Loucy (cell line): ENCODE results near the gene CYSTM1.

Experiments used
- H2AFZ ChIP-seq: fragments of 200-600 bp; sonication (generic); 2 replicates; pipeline ENCODE4 v1.6.0; 2016; ENCODE audit warnings: antibody characterized with exemption, mild to moderate bottlenecking, low read length, moderate library complexity
- H3F3A ChIP-seq: fragments of 200-600 bp; 2 replicates; pipeline ENCODE4 v1.6.0; 2016; ENCODE audit warnings: antibody characterized with exemption, low read depth, mild to moderate bottlenecking
- H3K27me3 ChIP-seq: fragments of 200-600 bp; sonication (generic); 2 replicates; pipeline ENCODE4 v1.6.1; 2014; ENCODE audit warnings: low read length, mild to moderate bottlenecking; ENCODE audit not compliant: insufficient read depth, poor library complexity, severe bottlenecking
- H3K36me3 ChIP-seq: fragments of 200-600 bp; sonication (generic); 2 replicates; pipeline ENCODE4 v1.6.1; 2016; ENCODE audit warnings: low read length; ENCODE audit not compliant: insufficient read depth
- H3K4me1 ChIP-seq: fragments of 200-600 bp; sonication (generic); 2 replicates; pipeline ENCODE4 v1.5.1; 2014; ENCODE audit warnings: low read length, mild to moderate bottlenecking; ENCODE audit not compliant: insufficient read depth, poor library complexity, severe bottlenecking
- H3K4me2 ChIP-seq: fragments of 200-600 bp; sonication (generic); 2 replicates; pipeline ENCODE4 v1.6.0; 2014; ENCODE audit warnings: antibody characterized with exemption, low read length, low read depth, mild to moderate bottlenecking; ENCODE audit not compliant: poor library complexity, severe bottlenecking
- H3K4me3 ChIP-seq: fragments of 200-600 bp; sonication (generic); 2 replicates; pipeline ENCODE4 v1.5.1; 2014; ENCODE audit warnings: low read length, mild to moderate bottlenecking, mixed read lengths; ENCODE audit not compliant: poor library complexity, severe bottlenecking
- H3K79me2 ChIP-seq: fragments of 200-600 bp; sonication (generic); 2 replicates; pipeline ENCODE4 v1.6.1; 2014; ENCODE audit warnings: low read length; ENCODE audit not compliant: insufficient read depth
- H3K9ac ChIP-seq: fragments of 200-600 bp; sonication (generic); 2 replicates; pipeline ENCODE4 v1.6.0; 2014; ENCODE audit warnings: mild to moderate bottlenecking, low read depth, low read length, moderate library complexity; ENCODE audit not compliant: poor library complexity, severe bottlenecking
- H3K9me2 ChIP-seq: fragments of 200-600 bp; sonication (generic); replicated peaks from 2 replicates; pipeline ENCODE4 v1.6.1; 2016; ENCODE audit warnings: low read depth, low read length, mixed read lengths
- H3K9me3 ChIP-seq: fragments of 200-600 bp; sonication (generic); 2 replicates; pipeline ENCODE4 v1.6.1; 2014; ENCODE audit warnings: mild to moderate bottlenecking, antibody characterized with exemption, low read length, low read depth; ENCODE audit not compliant: insufficient read depth
- H4K20me1 ChIP-seq: fragments of 200-600 bp; sonication (generic); 2 replicates; pipeline ENCODE4 v1.6.0; 2014; ENCODE audit warnings: antibody characterized with exemption, low read length, mild to moderate bottlenecking; ENCODE audit not compliant: insufficient read depth, poor library complexity, severe bottlenecking
- EZH2phosphoT487 ChIP-seq: fragments of 200-600 bp; IDR thresholded peaks from 2 replicates; pipeline ENCODE4 v1.6.1; 2018; ENCODE audit warnings: antibody characterized with exemption, mild to moderate bottlenecking, moderate library complexity, borderline replicate concordance
- TF ChIP-seq, protein P1 (sequence below): fragments of 200-600 bp; sonication (generic); conservative IDR thresholded peaks from 2 replicates; pipeline ENCODE4 v1.5.1; 2014; ENCODE audit warnings: mild to moderate bottlenecking, antibody characterized with exemption, low read length

CYSTM1 gene

DNA sequence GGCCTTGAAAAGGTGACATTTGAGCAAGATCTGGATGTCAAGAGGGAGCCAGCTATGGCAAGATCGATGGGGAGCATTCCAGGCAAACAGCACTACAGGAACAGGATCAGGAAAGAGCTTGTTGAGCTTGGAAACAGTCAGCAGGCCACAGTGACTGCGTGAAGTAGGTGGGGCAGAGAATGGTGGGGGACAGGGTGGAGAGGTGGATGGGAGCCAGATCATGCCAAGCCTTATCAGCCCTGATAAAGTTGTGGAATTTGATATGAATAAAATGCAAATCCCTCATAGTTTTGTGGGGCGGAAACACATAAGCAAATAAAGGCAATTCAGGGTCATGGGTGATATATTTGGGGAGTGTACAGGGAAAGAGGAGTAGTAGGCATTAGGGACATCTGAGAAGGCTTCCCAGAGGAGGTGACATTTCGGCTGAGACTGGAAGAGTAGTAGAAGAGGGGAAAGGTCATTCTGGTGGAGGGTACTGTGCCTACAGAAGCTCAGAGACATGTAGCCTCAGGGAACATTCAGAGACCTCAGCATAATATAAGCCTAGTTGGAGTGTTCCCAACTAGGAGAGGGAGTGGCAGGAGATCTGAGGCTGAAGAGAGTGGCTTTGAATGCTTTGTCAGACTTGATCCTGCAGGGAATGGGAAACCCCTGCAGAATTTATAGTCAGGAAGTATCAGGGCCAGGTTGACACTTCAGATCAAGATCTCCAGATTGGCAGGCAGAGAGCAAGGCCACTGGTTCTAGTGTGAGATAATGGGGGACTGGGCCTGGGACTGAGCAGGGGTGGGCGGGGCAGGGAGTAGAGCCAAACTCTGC, 9.7 kb upstream of the CYSTM1 start:
- Histone ChIP-seq H3K27me3 (no peaks in the 10 kb centered on the region), H3K9ac (no peak overlapping the region), H3K36me3 (no peaks in the 10 kb centered on the region), H3K4me2 (no peak overlapping the region), H2AFZ (no peak overlapping the region), H3F3A (no peaks in the 10 kb centered on the region), H3K4me3 (no peak overlapping the region), H3K9me3 (no peaks in the 10 kb centered on the region), H4K20me1 (no peaks in the 10 kb centered on the region), H3K79me2 (no peaks in the 10 kb centered on the region), H3K4me1 (peaks cover 12% of the 10 kb centered on the region), H3K9me2 (no peaks in the 10 kb centered on the region)
- TF ChIP-seq, protein P1, sequence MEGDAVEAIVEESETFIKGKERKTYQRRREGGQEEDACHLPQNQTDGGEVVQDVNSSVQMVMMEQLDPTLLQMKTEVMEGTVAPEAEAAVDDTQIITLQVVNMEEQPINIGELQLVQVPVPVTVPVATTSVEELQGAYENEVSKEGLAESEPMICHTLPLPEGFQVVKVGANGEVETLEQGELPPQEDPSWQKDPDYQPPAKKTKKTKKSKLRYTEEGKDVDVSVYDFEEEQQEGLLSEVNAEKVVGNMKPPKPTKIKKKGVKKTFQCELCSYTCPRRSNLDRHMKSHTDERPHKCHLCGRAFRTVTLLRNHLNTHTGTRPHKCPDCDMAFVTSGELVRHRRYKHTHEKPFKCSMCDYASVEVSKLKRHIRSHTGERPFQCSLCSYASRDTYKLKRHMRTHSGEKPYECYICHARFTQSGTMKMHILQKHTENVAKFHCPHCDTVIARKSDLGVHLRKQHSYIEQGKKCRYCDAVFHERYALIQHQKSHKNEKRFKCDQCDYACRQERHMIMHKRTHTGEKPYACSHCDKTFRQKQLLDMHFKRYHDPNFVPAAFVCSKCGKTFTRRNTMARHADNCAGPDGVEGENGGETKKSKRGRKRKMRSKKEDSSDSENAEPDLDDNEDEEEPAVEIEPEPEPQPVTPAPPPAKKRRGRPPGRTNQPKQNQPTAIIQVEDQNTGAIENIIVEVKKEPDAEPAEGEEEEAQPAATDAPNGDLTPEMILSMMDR = no peak
- no peak for TF ChIP-seq EZH2phosphoT487

DNA sequence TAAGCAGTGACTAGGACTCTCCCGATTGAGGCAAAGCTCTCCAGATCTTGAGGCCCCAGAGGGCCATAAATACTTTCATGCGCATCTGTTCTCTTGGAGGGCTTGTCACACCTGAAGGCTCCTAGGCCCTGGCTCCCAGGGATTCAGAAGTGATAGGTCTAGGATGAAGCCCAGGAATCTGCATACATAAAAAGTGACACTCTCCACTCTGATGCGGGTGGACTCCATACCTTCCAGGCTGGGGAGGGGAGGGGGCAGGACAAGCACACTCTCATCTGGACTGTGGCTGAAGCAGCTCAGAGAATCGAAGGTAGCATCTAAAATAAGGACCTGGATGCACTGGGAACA, 9.1 kb upstream of the CYSTM1 start:
- Histone ChIP-seq H3K9me2 (no peaks in the 10 kb centered on the region), H2AFZ (no peak overlapping the region), H3F3A (no peaks in the 10 kb centered on the region), H3K9ac (no peak overlapping the region), H3K9me3 (no peaks in the 10 kb centered on the region), H3K79me2 (no peaks in the 10 kb centered on the region), H4K20me1 (no peaks in the 10 kb centered on the region), H3K4me1 (peaks cover 12% of the 10 kb centered on the region), H3K36me3 (no peaks in the 10 kb centered on the region), H3K4me2 (no peak overlapping the region), H3K4me3 (no peak overlapping the region), H3K27me3 (no peaks in the 10 kb centered on the region)
- TF ChIP-seq EZH2phosphoT487 = no peak
- TF ChIP-seq, protein P1 = no peak

DNA sequence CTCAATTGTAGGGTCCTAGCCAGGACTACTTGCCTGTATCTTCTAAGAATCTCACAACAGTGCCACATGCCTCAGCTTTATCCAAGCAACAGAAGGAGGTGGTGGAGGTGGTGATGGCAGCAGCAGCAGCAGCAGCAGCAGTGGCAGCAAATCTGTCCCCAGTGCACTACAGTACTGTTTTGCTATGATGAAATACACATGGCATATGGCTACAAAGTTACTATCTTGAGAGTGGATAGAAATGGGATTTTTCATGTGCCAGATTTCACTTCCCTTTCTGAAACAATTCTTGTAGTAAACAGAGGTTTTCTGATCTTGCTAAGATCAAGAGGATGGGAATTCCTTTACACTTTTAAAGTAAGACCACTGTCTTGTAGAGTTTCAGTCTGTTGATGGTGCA, 8.1 kb upstream of the CYSTM1 start:
- Histone ChIP-seq H3K27me3 (no peaks in the 10 kb centered on the region), H2AFZ (no peak overlapping the region), H3K9ac (no peak overlapping the region), H3K4me2 (no peak overlapping the region), H4K20me1 (no peaks in the 10 kb centered on the region), H3K9me3 (no peaks in the 10 kb centered on the region), H3K9me2 (no peaks in the 10 kb centered on the region), H3K36me3 (no peaks in the 10 kb centered on the region), H3K79me2 (no peaks in the 10 kb centered on the region), H3K4me3 (no peak overlapping the region), H3K4me1 (peaks cover 12% of the 10 kb centered on the region), H3F3A (no peaks in the 10 kb centered on the region)
- no peak for TF ChIP-seq EZH2phosphoT487

- Histone ChIP-seq H3K79me2 (no peaks in the 10 kb centered on the region), H3K4me1 (peaks cover 12% of the 10 kb centered on the region), H4K20me1 (no peaks in the 10 kb centered on the region), H3K27me3 (no peaks in the 10 kb centered on the region), H3K4me2 (no peak overlapping the region), H3K9me3 (no peaks in the 10 kb centered on the region), H2AFZ (no peak overlapping the region), H3F3A (no peaks in the 10 kb centered on the region), H3K36me3 (no peaks in the 10 kb centered on the region), H3K9me2 (no peaks in the 10 kb centered on the region), H3K4me3 (no peak overlapping the region), H3K9ac (no peak overlapping the region)
- no peak for TF ChIP-seq EZH2phosphoT487
- TF ChIP-seq, protein P1 = no peak
Observed at GRCh38 chr5:140168371-140168770, 6.6 kb upstream of the CYSTM1 start.
